ENCODE measurements around the gene SECTM1.

Gene SECTM1

GRCh38 chr17:82327289-82327688 lies 6.3 kb downstream of the SECTM1 start:
- DNase-seq: no peak

DNA sequence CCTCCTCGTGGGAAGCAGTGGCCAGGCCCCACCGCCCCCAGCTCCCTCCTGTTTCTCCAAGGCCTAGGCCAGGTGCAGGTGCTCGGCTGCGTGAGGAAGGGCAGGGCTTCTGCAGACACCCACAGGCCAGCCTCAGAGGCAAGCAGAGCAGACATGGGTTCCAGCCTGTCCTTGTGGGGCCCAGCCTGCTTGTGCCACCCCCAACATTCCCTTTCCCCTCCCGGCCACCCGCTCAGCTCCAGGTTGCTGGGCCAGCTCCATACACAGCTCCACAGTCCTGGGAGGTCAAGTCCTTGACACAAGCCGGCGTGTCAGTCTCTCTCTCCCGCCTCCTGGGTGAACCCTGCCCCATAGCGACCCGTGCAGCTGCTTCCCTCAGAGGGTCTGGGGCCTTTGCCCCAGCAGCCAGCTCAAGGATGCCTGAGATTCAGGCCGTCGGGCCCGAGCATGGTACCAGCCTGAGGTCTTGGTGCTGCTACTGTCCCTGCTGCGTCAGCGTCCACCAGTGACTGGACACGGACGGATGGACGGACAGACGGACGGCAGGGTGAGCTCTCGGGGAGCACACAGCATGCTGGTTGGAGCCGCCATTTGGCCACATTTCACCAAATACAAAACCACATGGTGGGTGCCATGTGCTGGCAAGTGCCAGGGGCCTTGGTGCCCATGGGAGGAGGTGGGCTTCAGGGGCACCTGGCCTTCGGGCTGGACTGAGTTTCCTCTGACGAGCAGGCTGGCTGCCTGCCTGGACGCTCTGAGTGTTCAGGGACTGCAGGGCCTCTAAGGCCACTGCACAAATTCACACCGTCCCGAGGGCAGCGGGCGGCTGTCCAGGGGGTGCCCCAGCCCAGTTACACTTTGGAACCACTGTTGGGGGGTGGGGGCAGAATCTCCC lies 8.0 kb downstream of the SECTM1 start:
- no peak for DNase-seq

- no peak for DNase-seq
Observed at GRCh38 chr17:82324566-82325285, 8.8 kb downstream of the SECTM1 start.

- DNase-seq: no peak
Observed at GRCh38 chr17:82323514-82324234, 9.9 kb downstream of the SECTM1 start.

- DNase-seq: no peak
Observed at GRCh38 chr17:82322526-82323453, 10.8 kb downstream of the SECTM1 start.

DNA sequence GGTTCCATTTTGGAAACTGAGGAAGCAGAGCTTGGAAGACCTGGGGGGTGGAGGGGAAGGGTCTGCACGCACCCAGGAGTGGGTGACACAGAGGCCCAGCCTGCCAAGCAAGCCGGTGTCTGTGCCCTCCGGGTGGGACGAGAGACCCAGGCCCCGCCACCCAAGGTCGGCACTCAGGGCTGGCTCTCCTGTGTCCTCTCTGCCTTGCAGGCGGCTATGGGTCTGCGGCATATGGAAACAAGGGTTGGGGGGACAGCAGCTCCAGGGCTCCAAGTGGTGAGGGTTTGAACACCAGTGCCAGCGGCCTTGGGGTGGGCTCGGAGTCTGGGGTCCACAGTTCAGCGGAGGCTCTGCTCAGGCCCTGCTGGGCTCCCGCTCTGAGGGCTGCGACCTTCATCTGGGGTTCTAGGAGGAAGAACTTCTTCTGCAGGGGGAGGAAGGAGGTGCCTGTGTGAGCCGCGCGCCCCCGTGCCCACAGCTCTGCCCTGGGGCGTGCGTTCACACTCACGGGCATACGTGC lies 11.6 kb downstream of the SECTM1 start:
- DNase-seq: no peak

GRCh38 chr17:82320956-82321927 lies 12.3 kb downstream of the SECTM1 start:
- DNase-seq: peak; percentile 83 to 89

GRCh38 chr17:82320140-82320840 lies 13.3 kb downstream of the SECTM1 start:
- no peak for DNase-seq

DNA sequence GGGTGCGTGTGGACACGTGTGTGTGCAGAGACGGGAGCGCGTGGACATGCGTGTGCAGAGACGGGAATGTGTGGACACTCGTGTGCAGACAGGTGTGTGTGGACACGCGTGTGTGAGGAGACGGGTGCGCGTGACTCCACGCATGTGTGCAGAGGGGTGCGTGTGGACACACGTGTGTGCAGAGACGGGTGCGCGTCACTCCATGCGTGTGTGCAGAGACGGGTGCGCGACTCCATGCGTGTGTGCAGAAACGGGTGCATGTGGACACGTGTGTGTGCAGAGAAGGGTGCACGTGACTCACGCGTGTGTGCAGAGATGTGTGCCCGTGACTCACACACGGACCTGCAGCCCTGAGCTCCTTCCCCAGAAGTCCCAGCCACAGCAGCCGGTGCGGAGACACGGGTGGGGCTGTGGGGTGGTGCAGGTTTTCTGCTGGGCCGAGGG lies 13.9 kb downstream of the SECTM1 start:
- no peak for DNase-seq

- no peak for DNase-seq
Observed at GRCh38 chr17:82318772-82319606, 14.6 kb downstream of the SECTM1 start.

GRCh38 chr17:82318169-82318498 lies 15.4 kb downstream of the SECTM1 start:
- DNase-seq: no peak

DNA sequence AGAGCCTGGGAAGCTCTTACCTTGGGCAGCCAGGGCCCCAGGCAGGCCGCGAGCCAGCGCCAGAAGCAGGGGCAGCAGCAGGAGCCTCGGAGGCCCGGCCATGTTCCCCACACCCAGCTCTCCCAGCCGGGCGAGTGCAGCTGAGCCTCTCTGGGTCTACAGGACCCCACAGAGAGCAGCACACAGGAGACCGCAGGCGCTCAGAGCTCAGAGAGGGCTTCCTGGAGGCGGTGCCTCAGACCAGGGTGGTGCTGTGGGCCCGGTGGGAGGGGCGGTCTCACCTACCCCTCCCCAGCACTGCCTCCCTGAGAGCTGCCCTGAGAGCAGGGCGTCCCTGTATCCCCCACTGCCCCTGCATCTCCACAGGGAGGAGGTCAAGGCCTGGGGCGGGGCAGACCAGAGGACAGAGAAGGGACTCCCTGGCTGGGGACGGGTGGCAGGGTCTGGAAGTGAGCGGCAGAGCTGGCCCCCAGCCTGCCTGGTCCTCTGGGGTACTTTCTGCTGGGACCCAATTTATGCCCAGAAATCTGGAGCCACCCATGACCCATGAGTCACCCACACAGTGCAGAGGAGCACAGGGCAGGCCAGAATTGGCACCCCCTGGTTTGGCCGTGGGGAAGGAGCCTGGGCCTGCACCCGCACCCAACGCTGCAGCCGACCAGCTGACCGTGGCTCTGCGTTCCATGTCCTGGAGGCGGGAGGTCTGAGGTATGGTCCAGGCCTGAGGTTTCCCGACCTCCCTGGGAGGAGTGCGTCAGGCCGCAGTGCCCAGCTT lies 16.0 kb downstream of the SECTM1 start, which contains the start of gene CD7:
Gene CD7 (minus strand): TSS at position 215 of the 775 bp plus-strand sequence. CDS start 113 bp downstream, at position 102.
- peak; percentile 71 to 77 for DNase-seq

- no peak for DNase-seq
Observed at GRCh38 chr17:82316651-82317393, 16.7 kb downstream of the SECTM1 start.

- peak; percentile 50 to 52 for DNase-seq
Observed at GRCh38 chr17:82315703-82316358, 17.7 kb downstream of the SECTM1 start.

GRCh38 chr17:82314727-82315605 lies 18.6 kb downstream of the SECTM1 start:
- DNase-seq: no peak
